Astrocyte (in vitro differentiated cells and primary cell): Measurements from ENCODE around the gene ACSL1. TPM values are rescaled to one million over a fixed set of nuclear protein-coding genes. Genes with fewer than 3 reads are reported as not detected.
A peak's percentile ranks its signal among the peaks of the same experiment; 100 is the strongest.

Source experiments
- DNase-seq: peaks from one replicate; pipeline ENCODE4 v3.0.0-alpha.2; 2010; ENCODE audit warnings: low read depth
- FAIRE-seq: peaks from 2 replicates; lab custom pipeline; 2011; peaks lifted over from hg19 to GRCh38; lab: Jason Lieb, UNC
- H2AFZ ChIP-seq: 2 replicates; pipeline ENCODE4 v1.6.0; 2012; ENCODE audit warnings: low read depth, low read length, inconsistent platforms
- H3K27ac ChIP-seq: 2 replicates; pipeline ENCODE4 v1.5.1; 2011; ENCODE audit warnings: low read depth, low read length, inconsistent platforms
- H3K27me3 ChIP-seq: 2 replicates; pipeline ENCODE4 v1.6.0; 2011; ENCODE audit warnings: low read length, inconsistent platforms; ENCODE audit not compliant: insufficient read depth
- H3K36me3 ChIP-seq: 2 replicates; pipeline ENCODE4 v1.5.1; 2011; ENCODE audit warnings: low read length, inconsistent platforms; ENCODE audit not compliant: insufficient read depth
- H3K4me1 ChIP-seq: 2 replicates; pipeline ENCODE4 v1.5.1; 2011; ENCODE audit warnings: low read length, inconsistent platforms; ENCODE audit not compliant: insufficient read depth
- H3K4me2 ChIP-seq: 2 replicates; pipeline ENCODE4 v1.6.0; 2012; ENCODE audit warnings: low read length, inconsistent platforms
- H3K4me3 ChIP-seq: 2 replicates; pipeline ENCODE4 v1.5.1; 2011; ENCODE audit warnings: low read depth, mild to moderate bottlenecking, low read length, inconsistent platforms; ENCODE audit not compliant: insufficient read depth
- H3K79me2 ChIP-seq: 2 replicates; pipeline ENCODE4 v1.6.0; 2012; ENCODE audit warnings: mild to moderate bottlenecking, low read length, inconsistent platforms; ENCODE audit not compliant: insufficient read depth
- H3K9ac ChIP-seq: 2 replicates; pipeline ENCODE4 v1.6.0; 2012; ENCODE audit warnings: mild to moderate bottlenecking, low read length, inconsistent platforms
- H3K9me3 ChIP-seq: 2 replicates; pipeline ENCODE4 v1.5.1; 2012; ENCODE audit warnings: low read depth, mild to moderate bottlenecking, low read length, inconsistent platforms; ENCODE audit not compliant: insufficient read depth
- H4K20me1 ChIP-seq: 2 replicates; pipeline ENCODE4 v1.6.0; 2012; ENCODE audit warnings: low read length, inconsistent platforms; ENCODE audit not compliant: insufficient read depth
- H3K27ac Mint-ChIP-seq: one replicate; pipeline ENCODE4 v1.8.0; 2021; ENCODE audit warnings: mild to moderate bottlenecking, mixed read lengths; ENCODE audit not compliant: unreplicated experiment
- H3K27me3 Mint-ChIP-seq: one replicate; pipeline ENCODE4 v1.8.0; 2021; ENCODE audit warnings: low read depth, mixed read lengths; ENCODE audit not compliant: unreplicated experiment
- H3K36me3 Mint-ChIP-seq: one replicate; pipeline ENCODE4 v1.8.0; 2021; ENCODE audit warnings: low read depth, mixed read lengths; ENCODE audit not compliant: unreplicated experiment
- H3K4me1 Mint-ChIP-seq: one replicate; pipeline ENCODE4 v1.8.0; 2021; ENCODE audit warnings: low read depth, mixed read lengths; ENCODE audit not compliant: unreplicated experiment
- H3K4me3 Mint-ChIP-seq: one replicate; pipeline ENCODE4 v1.8.0; 2021; ENCODE audit warnings: mild to moderate bottlenecking, moderate library complexity, mixed read lengths; ENCODE audit not compliant: unreplicated experiment
- H3K9me3 Mint-ChIP-seq: one replicate; pipeline ENCODE4 v1.8.0; 2021; ENCODE audit warnings: mild to moderate bottlenecking, mixed read lengths; ENCODE audit not compliant: unreplicated experiment
- EZH2 ChIP-seq: IDR thresholded peaks from 2 replicates; pipeline ENCODE4 v1.6.1; 2012; ENCODE audit warnings: mild to moderate bottlenecking, low read length, inconsistent platforms; ENCODE audit not compliant: insufficient read depth
- total RNA-seq: library from RNA; stranded (reverse); gene quantifications from 2 replicates; pipeline ENCODE4 v1.2.1, GENCODE V29; 2021
- TF ChIP-seq, protein P1 (sequence below): IDR thresholded peaks from 2 replicates; pipeline ENCODE4 v1.5.1; 2011; ENCODE audit warnings: low read depth, mild to moderate bottlenecking, inconsistent platforms, low read length, moderate library complexity; ENCODE audit not compliant: insufficient read depth

Gene ACSL1
- total RNA-seq, 1 donor from 2014 or later: 7.0 TPM

DNA sequence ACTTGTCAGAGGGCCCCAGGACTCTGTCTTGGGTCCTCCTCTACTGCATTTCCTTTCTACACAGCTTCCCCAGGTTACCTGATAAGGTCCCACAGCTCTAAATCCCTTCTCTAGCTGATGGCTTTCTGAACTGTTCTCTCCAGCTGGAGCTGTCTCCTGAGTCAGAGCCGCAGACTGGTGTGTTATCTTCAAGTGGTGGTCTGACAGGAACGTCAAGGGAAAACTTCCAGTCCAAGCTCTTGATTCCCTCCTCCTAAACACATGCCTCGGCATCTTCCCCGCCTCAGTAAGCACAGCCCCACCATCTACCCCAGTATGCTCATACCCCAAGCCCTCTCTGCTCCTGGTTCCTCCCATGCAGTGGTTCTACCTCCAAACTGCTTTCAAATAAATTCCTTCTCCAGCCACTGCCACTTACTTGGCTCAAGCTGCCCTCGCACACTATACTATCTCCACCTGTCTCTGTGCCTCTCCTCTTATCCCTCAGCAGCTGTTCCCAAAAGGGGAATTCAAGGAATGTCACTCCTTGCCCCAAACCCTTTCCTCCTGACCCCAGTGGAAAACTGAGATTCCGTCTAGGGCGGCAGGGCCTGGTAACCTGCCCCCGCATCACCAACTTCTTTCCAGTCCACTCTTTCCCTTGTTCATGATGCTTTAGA, 74.7 kb downstream of the ACSL1 start:
- Histone ChIP-seq H3K79me2 (no peaks in the 10 kb centered on the region), H3K36me3 (no peaks in the 10 kb centered on the region), H3K27ac (no peak overlapping the region), H3K9ac (no peak overlapping the region), H4K20me1 (no peaks in the 10 kb centered on the region), H2AFZ (no peak overlapping the region), H3K9me3 (no peaks in the 10 kb centered on the region), H3K4me3 (no peak overlapping the region), H3K27me3 (peaks cover 2% of the 10 kb centered on the region), H3K4me2 (no peak overlapping the region), H3K4me1 (peaks cover 10% of the 10 kb centered on the region)
- no peak overlapping the region for H3K4me3 Mint-ChIP-seq
- no peak overlapping the region for H3K27ac Mint-ChIP-seq
- no peak for FAIRE-seq
- H3K36me3 Mint-ChIP-seq: peaks cover 3% of the 10 kb centered on the region
- DNase-seq: peak; percentile 65
- TF ChIP-seq, protein P1, sequence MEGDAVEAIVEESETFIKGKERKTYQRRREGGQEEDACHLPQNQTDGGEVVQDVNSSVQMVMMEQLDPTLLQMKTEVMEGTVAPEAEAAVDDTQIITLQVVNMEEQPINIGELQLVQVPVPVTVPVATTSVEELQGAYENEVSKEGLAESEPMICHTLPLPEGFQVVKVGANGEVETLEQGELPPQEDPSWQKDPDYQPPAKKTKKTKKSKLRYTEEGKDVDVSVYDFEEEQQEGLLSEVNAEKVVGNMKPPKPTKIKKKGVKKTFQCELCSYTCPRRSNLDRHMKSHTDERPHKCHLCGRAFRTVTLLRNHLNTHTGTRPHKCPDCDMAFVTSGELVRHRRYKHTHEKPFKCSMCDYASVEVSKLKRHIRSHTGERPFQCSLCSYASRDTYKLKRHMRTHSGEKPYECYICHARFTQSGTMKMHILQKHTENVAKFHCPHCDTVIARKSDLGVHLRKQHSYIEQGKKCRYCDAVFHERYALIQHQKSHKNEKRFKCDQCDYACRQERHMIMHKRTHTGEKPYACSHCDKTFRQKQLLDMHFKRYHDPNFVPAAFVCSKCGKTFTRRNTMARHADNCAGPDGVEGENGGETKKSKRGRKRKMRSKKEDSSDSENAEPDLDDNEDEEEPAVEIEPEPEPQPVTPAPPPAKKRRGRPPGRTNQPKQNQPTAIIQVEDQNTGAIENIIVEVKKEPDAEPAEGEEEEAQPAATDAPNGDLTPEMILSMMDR: no peak
- no peak for TF ChIP-seq EZH2
- peaks cover 27% of the 10 kb centered on the region for H3K4me1 Mint-ChIP-seq
- peaks cover 35% of the 10 kb centered on the region for H3K27me3 Mint-ChIP-seq
- no peaks in the 10 kb centered on the region for H3K9me3 Mint-ChIP-seq

DNA sequence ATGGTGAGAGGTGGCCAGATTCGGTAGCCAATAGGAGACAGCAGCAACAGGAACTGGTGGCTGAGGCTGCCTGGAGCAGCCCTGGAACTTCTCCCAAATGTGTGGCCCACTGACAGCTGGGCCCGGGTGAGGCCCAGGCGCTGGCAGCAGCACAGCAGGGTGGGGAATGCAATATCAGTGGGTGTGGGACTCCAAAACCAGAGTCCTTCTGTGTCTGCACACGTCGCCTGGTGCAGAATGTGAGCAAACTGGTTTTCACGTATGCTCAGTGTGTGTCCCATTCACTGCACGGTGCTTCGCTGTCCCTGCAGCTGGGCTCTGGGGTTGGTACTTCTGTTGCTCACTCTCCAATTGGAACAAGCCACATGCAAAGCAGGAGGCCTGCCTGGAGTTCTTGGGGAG, 77.5 kb downstream of the ACSL1 start:
- H3K9me3 ChIP-seq: no peaks in the 10 kb centered on the region
- no peaks in the 10 kb centered on the region for H3K79me2 ChIP-seq
- no peak overlapping the region for H2AFZ ChIP-seq
- H3K9me3 Mint-ChIP-seq: no peaks in the 10 kb centered on the region
- no peak overlapping the region for H3K4me3 Mint-ChIP-seq
- no peak for TF ChIP-seq EZH2
- TF ChIP-seq, protein P1: no peak
- H3K27me3 Mint-ChIP-seq: peaks cover 42% of the 10 kb centered on the region
- H3K4me1 ChIP-seq: peaks cover 8% of the 10 kb centered on the region
- H3K27ac Mint-ChIP-seq: no peak overlapping the region
- no peaks in the 10 kb centered on the region for H4K20me1 ChIP-seq
- no peak overlapping the region for H3K27ac ChIP-seq
- no peak overlapping the region for H3K9ac ChIP-seq
- no peak for FAIRE-seq
- H3K4me1 Mint-ChIP-seq: peaks cover 21% of the 10 kb centered on the region
- H3K27me3 ChIP-seq: peaks cover 2% of the 10 kb centered on the region
- no peak overlapping the region for H3K4me2 ChIP-seq
- H3K4me3 ChIP-seq: no peak overlapping the region
- H3K36me3 ChIP-seq: no peaks in the 10 kb centered on the region
- H3K36me3 Mint-ChIP-seq: peaks cover 3% of the 10 kb centered on the region
- no peak for DNase-seq

DNA sequence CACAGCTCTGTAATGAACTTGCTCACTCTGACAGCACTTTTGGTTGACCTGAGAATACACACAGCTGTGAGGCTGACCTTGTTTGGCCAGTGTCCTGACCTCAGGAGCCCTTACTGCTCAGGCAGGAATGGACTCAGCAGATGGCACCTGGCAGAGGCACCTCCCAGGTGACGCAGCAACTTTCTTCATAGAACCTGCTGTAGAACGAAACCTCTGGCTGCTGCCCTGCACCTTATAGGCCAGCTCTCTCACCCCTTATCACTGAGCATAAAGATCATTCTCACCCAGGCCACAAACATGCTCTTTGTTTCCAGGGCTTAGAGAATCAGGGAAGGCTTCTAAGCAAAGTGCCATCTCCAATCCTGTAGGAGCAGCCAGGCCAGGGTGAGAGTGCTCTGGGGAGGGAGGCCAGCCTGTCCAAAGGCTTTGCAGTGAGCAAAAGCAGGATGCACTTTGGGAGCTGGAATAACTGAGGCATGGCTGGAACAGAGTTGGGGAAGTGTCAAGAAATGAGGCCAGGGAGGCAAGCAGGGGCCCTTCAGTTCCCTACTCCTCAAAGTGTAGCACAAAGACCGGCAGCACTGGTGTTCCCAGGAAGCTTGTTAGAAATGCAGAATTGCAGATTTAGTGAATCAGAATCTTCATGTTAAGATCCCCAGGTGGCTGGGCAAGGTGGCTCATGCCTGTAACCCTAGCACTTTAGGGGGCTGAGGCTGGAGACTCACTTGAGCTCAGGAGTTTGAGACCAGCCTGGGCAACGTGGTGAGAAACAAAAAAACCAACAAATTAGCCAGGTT, 78.5 kb downstream of the ACSL1 start:
- no peaks in the 10 kb centered on the region for H3K36me3 ChIP-seq
- no peak for DNase-seq
- no peak overlapping the region for H3K9ac ChIP-seq
- Mint-ChIP-seq H3K4me1 (peaks cover 21% of the 10 kb centered on the region), H3K27ac (peak overlapping the region; percentile 60), H3K4me3 (no peak overlapping the region), H3K27me3 (peaks cover 42% of the 10 kb centered on the region), H3K9me3 (no peaks in the 10 kb centered on the region), H3K36me3 (peaks cover 3% of the 10 kb centered on the region)
- FAIRE-seq: no peak
- no peaks in the 10 kb centered on the region for H3K9me3 ChIP-seq
- no peak overlapping the region for H2AFZ ChIP-seq
- H3K27me3 ChIP-seq: peaks cover 5% of the 10 kb centered on the region
- H3K4me2 ChIP-seq: no peak overlapping the region
- H3K4me1 ChIP-seq: peaks cover 8% of the 10 kb centered on the region
- H3K79me2 ChIP-seq: no peaks in the 10 kb centered on the region
- H3K4me3 ChIP-seq: no peak overlapping the region
- H4K20me1 ChIP-seq: no peaks in the 10 kb centered on the region
- no peak for TF ChIP-seq EZH2
- TF ChIP-seq, protein P1: no peak
- no peak overlapping the region for H3K27ac ChIP-seq
